ENCODE measurements around the gene EIF4B. TPM values are rescaled to one million over a fixed set of nuclear protein-coding genes. Genes with fewer than 3 reads are reported as not detected.

EIF4B gene
- total and polyA plus RNA-seq, 2 of the 8 experiments (the other 6 are each of a cell fraction or from before 2014, with no cell fraction given): 269 to 816 TPM

- TF ChIP-seq KDM4A (IDR thresholded peaks at IDR 0.05; ENCODE audit: low read depth, low read length, severe bottlenecking): peak; percentile 21
- TF ChIP-seq SIN3A (conservative IDR thresholded peaks at IDR 0.05 in 1 of 2, IDR thresholded peaks at IDR 0.05 in 1 of 2; ENCODE audit: low read depth in 1 of 2, low read length in 2 of 2): peak in 1 of 2 experiments; percentile 44; a peak in 1 of 4 replicates
- peak; percentile 56; the same call in 1 of the 2 replicates for TF ChIP-seq BACH1 (IDR thresholded peaks at IDR 0.05; ENCODE audit: low read length)
- TF ChIP-seq ATF3 (IDR thresholded peaks at IDR 0.05; ENCODE audit: insufficient read depth, low read depth, low read length): no peak
- no peak for TF ChIP-seq EZH2 (IDR thresholded peaks at IDR 0.05; ENCODE audit: low read depth, low read length, severe bottlenecking)
Observed at GRCh38 chr12:53046655-53047220, 40.5 kb downstream of the EIF4B start (continued).
